ENCODE results near the gene KRT72.

DNA sequence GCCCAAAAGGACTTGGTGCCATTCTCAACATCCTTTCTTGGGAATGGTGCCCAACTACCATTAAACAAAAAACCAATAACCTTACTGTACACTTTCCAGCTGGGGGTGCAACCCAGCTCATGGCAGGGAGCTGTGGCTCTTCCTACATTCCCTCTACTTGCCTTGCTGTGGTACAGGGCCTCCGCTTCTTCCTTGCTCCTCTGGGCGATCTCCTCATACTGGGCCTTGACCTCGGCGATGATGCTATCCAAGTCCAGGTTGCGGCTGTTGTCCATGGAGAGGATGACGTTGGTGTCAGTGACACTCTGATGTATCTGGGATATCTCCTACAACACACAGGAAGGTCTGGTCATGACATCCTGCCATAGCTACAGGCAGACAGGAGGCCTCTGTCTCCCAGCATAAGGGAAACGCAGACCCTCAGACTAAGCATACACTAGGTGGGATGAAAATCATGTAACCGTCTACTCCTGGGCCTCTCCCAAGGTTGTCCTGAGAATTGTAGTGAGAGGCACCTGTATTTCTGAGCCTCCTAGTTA, 46.8 kb upstream of the KRT72 start:
- TF ChIP-seq EP300 (IDR thresholded peaks at IDR 0.05): no peak
- TF ChIP-seq, protein P1, sequence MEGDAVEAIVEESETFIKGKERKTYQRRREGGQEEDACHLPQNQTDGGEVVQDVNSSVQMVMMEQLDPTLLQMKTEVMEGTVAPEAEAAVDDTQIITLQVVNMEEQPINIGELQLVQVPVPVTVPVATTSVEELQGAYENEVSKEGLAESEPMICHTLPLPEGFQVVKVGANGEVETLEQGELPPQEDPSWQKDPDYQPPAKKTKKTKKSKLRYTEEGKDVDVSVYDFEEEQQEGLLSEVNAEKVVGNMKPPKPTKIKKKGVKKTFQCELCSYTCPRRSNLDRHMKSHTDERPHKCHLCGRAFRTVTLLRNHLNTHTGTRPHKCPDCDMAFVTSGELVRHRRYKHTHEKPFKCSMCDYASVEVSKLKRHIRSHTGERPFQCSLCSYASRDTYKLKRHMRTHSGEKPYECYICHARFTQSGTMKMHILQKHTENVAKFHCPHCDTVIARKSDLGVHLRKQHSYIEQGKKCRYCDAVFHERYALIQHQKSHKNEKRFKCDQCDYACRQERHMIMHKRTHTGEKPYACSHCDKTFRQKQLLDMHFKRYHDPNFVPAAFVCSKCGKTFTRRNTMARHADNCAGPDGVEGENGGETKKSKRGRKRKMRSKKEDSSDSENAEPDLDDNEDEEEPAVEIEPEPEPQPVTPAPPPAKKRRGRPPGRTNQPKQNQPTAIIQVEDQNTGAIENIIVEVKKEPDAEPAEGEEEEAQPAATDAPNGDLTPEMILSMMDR (IDR thresholded peaks at IDR 0.05): no peak
- TF ChIP-seq POLR2A (IDR thresholded peaks at IDR 0.05): no peak
- no peak for TF ChIP-seq POLR2AphosphoS5 (IDR thresholded peaks at IDR 0.05)
